HG02840 (cell line): ENCODE results near the gene TRAF2.

Experiments
- ATAC-seq: cut with Tn5 transposase; IDR thresholded peaks from one replicate; pipeline ENCODE4 v1.9.1; 2021; ENCODE audit warnings: mild to moderate bottlenecking, moderate library complexity, moderate number of reproducible peaks; ENCODE audit not compliant: unreplicated experiment, low FRiP score

TRAF2 gene

DNA sequence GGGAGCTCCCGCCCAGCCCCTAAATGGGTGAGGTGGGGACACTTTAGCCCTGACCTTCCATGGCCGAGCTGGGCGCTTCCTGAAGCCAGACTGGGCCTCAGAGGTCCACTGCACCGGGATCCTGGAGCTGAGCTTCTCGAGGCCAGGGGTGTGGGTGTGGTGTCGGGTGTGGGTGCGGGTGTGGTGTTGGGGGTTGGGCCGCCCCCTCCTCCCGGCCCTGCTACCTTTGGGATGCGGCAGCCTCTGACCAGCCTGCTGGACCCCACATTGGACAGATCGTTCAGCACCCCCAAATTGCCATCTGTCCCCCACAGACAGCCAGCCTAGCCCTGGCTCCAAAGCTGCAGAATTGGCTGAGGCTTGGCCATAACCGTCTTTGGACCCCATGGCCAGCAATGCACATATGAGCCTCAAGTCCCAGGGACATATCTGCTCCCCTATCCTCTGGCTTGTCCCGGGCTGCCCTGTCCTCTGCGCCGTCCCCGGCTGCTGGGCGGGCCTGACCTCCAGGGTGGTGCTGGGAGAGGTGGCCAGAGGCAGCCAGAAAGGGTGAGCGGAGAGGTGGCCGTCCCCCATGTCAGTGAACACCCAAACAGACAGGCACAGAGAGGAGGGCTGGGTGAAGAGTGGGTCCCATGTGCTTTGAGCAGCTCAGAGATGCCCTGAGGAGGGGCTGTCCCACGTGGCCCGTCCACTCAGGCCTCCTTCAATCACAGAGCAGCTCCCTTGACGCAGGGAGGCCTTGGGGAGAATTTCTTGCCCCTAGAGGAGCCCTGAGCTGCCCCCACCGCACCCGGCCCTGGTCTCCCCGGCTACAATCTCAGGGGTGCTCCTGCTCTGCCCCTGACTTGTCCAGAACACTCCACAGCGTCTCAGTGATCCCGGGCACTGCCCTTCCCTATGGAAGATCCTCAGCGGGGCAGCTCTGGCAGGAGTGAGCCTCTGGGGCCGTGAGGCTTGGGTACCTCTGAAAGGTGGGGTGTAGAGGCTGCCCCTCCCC is 87.6 kb downstream of the TRAF2 start:
- no peak for ATAC-seq

DNA sequence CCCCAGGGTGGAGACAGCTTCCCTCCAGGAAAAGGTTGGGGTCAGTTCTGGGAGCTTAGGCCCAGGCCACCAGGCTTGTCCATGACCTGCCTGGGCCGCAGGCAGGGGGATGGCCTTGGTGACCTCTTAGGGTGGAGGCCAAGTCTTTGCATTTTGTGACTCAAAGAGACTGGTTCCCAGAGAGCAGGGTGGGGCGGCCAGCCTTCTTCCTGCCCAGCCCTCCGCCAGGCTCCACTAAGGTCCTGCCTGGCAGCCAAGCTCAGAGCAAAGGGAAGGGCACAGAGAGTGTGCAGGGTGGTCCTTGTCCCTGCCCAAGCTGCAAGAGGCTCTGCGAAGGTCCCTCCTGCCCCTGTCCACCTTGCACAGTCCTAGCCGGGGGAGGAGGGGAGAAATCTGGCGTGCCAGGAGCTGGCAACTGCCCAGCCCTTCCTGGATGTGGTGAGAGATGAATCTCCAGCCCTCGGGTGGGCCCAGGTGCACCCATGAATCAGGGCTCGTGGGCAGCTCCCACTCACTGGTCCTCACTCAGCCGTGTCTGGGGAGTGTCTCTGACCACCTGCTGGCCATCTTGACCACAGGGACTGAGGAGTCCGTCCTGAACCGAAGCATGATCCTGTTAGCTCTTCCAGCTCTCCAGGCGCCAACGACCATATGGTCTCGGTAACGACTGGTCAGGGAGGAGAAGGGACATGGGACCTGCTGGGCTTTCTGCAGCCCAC is 88.7 kb downstream of the TRAF2 start:
- ATAC-seq, result no peak

DNA sequence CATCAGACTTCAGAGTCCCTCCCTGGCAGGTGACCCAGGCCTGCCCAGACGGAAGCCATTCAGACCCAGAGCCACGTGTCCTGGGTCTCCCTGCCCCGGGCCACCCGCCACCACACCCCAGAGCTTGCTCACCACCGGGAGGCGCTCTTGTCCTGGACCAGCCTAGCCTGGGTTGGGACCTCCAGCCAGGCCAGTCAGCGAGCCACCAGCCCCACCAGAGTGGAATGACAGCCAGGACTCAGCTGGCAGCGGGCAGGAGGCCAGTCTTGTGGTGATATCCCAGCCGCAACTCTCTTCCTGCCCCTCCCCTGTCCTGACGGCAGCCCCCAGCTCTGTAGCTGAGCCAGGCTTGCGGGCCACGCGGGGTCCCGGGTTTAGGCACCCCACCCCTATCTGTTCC is 89.3 kb downstream of the TRAF2 start:
- ATAC-seq, result no peak
